ENCODE measurements around the gene GNG2. TPM values are rescaled to one million over a fixed set of nuclear protein-coding genes. Genes with fewer than 3 reads are reported as not detected.

The GNG2 gene
- total and polyA plus RNA-seq, 7 experiments from 2014 or later = 62.1 to 199 (median 117) TPM

DNA sequence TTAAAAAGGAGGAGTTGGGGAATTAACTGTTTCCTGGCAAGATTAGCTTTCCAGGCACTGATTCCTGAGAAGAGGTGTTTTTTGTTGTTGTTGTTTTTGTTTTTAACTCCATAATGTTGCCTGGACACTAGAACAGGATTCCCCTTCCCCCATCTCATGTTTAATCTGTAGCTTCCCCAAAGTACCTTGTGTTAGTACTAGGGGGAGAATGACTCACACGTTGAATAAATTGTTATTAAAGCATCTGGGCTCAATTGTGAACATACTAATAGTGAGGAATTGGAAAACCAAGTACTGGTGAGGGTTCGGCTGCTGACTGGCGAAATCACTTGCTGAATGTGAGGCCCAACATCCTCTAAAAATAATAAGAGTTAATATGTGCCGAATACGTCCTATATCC lies 1.3 kb upstream of the GNG2 start:
- no peaks in the 10 kb centered on the region for H3K9me3 ChIP-seq (ENCODE audit: control insufficient read depth in 2 of 3, low read length in 3 of 3)
- no peaks in the 10 kb centered on the region for H3K36me3 ChIP-seq (ENCODE audit: control insufficient read depth in 2 of 3, insufficient read depth in 3 of 3, low read length in 3 of 3)
- POLR2A ChIA-PET = interaction anchor here (0.5 to 5.4 kb wide), 4 partner anchors 10 to 119 kb away, joined by 3 to 83 read pairs (median 3); no protein-coding TSS in a partner anchor
- CTCF ChIA-PET = interaction anchor here (1.2 kb wide), 1 partner anchor 12 kb away, joined by 5 read pairs; no protein-coding TSS in a partner anchor
- Mint-ChIP-seq H3K9me3 (peaks cover 0 to 9% (median 0%) of the 10 kb centered on the region in 11 donors), H3K4me1 (peaks cover 36 to 71% (median 66%) of the 10 kb centered on the region in 7 donors), H3K27ac (peak overlapping the region; percentile 88 to 99 (median 96)), H3K4me3 (peak overlapping the region in 8 of 10 donors; percentile 46 to 99 (median 92)), H3K27me3 (no peaks in the 10 kb centered on the region), H3K36me3 (peaks cover 0 to 36% (median 0%) of the 10 kb centered on the region in 5 donors)
- no peaks in the 10 kb centered on the region for H3K27me3 ChIP-seq (ENCODE audit: control insufficient read depth in 2 of 2, insufficient read depth in 2 of 2, low read length in 2 of 2)
- no peak for ATAC-seq
- DNase-seq = no peak
- no peak overlapping the region for H3K4me3 ChIP-seq (ENCODE audit: low read length)
- peak overlapping the region; percentile 90 for H3K27ac ChIP-seq (ENCODE audit: low read depth, low read length)
- H3K4me1 ChIP-seq (ENCODE audit: control insufficient read depth in 2 of 2, insufficient read depth in 2 of 2, low read length in 2 of 2) = peaks cover 17 to 39% of the 10 kb centered on the region in 2 donors
- intact Hi-C loops (cut with micrococcal nuclease) = no loop called here

DNA sequence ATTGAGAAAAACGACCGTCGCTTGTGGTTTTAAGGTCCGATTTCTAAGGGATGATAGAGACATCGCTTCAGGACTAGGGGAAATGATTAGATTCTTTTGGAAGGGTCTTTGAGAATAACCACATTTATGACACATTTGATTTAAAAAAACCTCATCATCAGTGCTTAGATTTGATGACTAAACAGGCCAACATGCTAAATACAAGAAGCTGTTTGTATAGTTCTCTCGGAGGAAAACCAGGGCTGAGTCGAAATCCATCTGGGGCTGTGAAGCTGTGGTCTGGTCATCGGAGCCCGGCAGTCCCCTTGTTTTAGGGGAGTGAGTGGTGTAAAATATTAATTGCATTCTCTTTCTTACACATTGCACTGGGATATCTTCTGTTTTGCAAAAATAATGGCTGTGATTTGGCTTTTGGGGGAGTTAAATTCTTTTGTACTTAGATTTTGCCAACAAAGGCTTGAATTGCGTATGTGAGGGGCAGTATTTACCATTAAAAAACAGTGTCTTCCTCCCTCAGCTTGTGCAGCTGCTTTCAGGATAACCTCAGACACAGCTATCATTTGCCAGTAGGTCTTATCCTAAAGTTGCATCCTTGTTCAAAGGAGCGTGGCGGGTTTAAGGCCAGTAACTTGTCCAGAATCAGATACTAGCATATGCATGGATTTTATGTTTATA lies 550 bp downstream of the GNG2 start:
- H3K9me3 Mint-ChIP-seq = peaks cover 0 to 6% (median 0%) of the 10 kb centered on the region in 11 donors
- Histone ChIP-seq H3K4me3 (ENCODE audit: low read length) (peak overlapping the region; percentile 65), H3K9me3 (ENCODE audit: control insufficient read depth in 2 of 3, low read length in 3 of 3) (no peaks in the 10 kb centered on the region), H3K36me3 (ENCODE audit: control insufficient read depth in 2 of 3, insufficient read depth in 3 of 3, low read length in 3 of 3) (no peaks in the 10 kb centered on the region), H3K4me1 (ENCODE audit: control insufficient read depth in 2 of 2, insufficient read depth in 2 of 2, low read length in 2 of 2) (peaks cover 35 to 51% of the 10 kb centered on the region in 2 donors), H3K27ac (ENCODE audit: low read depth, low read length) (peak overlapping the region; percentile 90), H3K27me3 (ENCODE audit: control insufficient read depth in 2 of 2, insufficient read depth in 2 of 2, low read length in 2 of 2) (no peaks in the 10 kb centered on the region)
- peaks cover 42 to 71% (median 59%) of the 10 kb centered on the region in 7 donors for H3K4me1 Mint-ChIP-seq
- H3K4me3 Mint-ChIP-seq = peak overlapping the region; percentile 89 to 99 (median 96)
- ChIA-PET POLR2A (interaction anchor here (0.7 to 5.4 kb wide), 16 partner anchors 8 to 1068 kb away, joined by 3 to 83 read pairs (median 4); no protein-coding TSS in a partner anchor), CTCF (interaction anchor here (0.6 to 2.1 kb wide), 7 partner anchors 14 to 117 kb away, joined by 3 to 10 read pairs (median 3); no protein-coding TSS in a partner anchor)
- ATAC-seq (peak; percentile 24), DNase-seq (no peak)
- H3K27ac Mint-ChIP-seq = peak overlapping the region; percentile 88 to 99 (median 96)
- intact Hi-C loops (cut with micrococcal nuclease) = loop anchor here (1.0 to 10.0 kb wide), 17 partner anchors 7 to 1889 kb away; partner anchors contain the start of genes PTGER2 (in 2 of the 2), GPR137C (in 1 of the 2), RTRAF (in 1 of the 2) and TMX1 (in 1 of the 2)
- no peaks in the 10 kb centered on the region for H3K27me3 Mint-ChIP-seq
- peaks cover 0 to 32% (median 0%) of the 10 kb centered on the region in 5 donors for H3K36me3 Mint-ChIP-seq

- no peaks in the 10 kb centered on the region for H3K9me3 ChIP-seq (ENCODE audit: control insufficient read depth in 2 of 3, low read length in 3 of 3)
- Mint-ChIP-seq H3K9me3 (no peaks in the 10 kb centered on the region), H3K27me3 (no peaks in the 10 kb centered on the region), H3K36me3 (peaks cover 0 to 25% (median 0%) of the 10 kb centered on the region in 5 donors), H3K4me1 (peaks cover 35 to 62% (median 54%) of the 10 kb centered on the region in 7 donors), H3K4me3 (peak overlapping the region; percentile 89 to 99 (median 96)), H3K27ac (peak overlapping the region; percentile 88 to 99 (median 96))
- DNase-seq (no peak), ATAC-seq (no peak)
- CTCF ChIA-PET = interaction anchor here (1.4 to 2.1 kb wide), 2 partner anchors 17 to 116 kb away, joined by 4 to 10 read pairs; no protein-coding TSS in a partner anchor
- POLR2A ChIA-PET = interaction anchor here (0.6 to 5.4 kb wide), 9 partner anchors 11 to 205 kb away, joined by 3 to 83 read pairs (median 3); no protein-coding TSS in a partner anchor
- peak overlapping the region; percentile 90 for H3K27ac ChIP-seq (ENCODE audit: low read depth, low read length)
- H3K4me3 ChIP-seq (ENCODE audit: low read length) = peak overlapping the region; percentile 65
- intact Hi-C loops (cut with micrococcal nuclease) = loop anchor here (1.0 to 10.0 kb wide), 8 partner anchors 22 to 1890 kb away; partner anchors contain the start of genes PTGER2 (in 2 of the 2), GPR137C (in 1 of the 2), TMX1 (in 1 of the 2) and TXNDC16 (in 1 of the 2)
- peaks cover 46 to 58% of the 10 kb centered on the region in 2 donors for H3K4me1 ChIP-seq (ENCODE audit: control insufficient read depth in 2 of 2, insufficient read depth in 2 of 2, low read length in 2 of 2)
- no peaks in the 10 kb centered on the region for H3K27me3 ChIP-seq (ENCODE audit: control insufficient read depth in 2 of 2, insufficient read depth in 2 of 2, low read length in 2 of 2)
- H3K36me3 ChIP-seq (ENCODE audit: control insufficient read depth in 2 of 3, insufficient read depth in 3 of 3, low read length in 3 of 3) = no peaks in the 10 kb centered on the region
Measured at GRCh38 chr14:51862176-51862796, 1.9 kb downstream of the GNG2 start.

GRCh38 chr14:51862860-51863259 lies 2.4 kb downstream of the GNG2 start:
- CTCF ChIA-PET = interaction anchor here (1.4 kb wide), 1 partner anchor 17 kb away, joined by 4 read pairs; no protein-coding TSS in a partner anchor
- DNase-seq (no peak), ATAC-seq (no peak)
- Histone ChIP-seq H3K4me3 (ENCODE audit: low read length) (peak overlapping the region; percentile 65), H3K27ac (ENCODE audit: low read depth, low read length) (peak overlapping the region; percentile 90), H3K9me3 (ENCODE audit: control insufficient read depth in 2 of 3, low read length in 3 of 3) (no peaks in the 10 kb centered on the region), H3K36me3 (ENCODE audit: control insufficient read depth in 2 of 3, insufficient read depth in 3 of 3, low read length in 3 of 3) (no peaks in the 10 kb centered on the region), H3K27me3 (ENCODE audit: control insufficient read depth in 2 of 2, insufficient read depth in 2 of 2, low read length in 2 of 2) (no peaks in the 10 kb centered on the region), H3K4me1 (ENCODE audit: control insufficient read depth in 2 of 2, insufficient read depth in 2 of 2, low read length in 2 of 2) (peaks cover 50 to 61% of the 10 kb centered on the region in 2 donors)
- peak overlapping the region; percentile 89 to 99 (median 96) for H3K4me3 Mint-ChIP-seq
- no peaks in the 10 kb centered on the region for H3K9me3 Mint-ChIP-seq
- peaks cover 0 to 23% (median 0%) of the 10 kb centered on the region in 5 donors for H3K36me3 Mint-ChIP-seq
- H3K27me3 Mint-ChIP-seq = no peaks in the 10 kb centered on the region
- H3K27ac Mint-ChIP-seq = peak overlapping the region; percentile 88 to 99 (median 96)
- POLR2A ChIA-PET = interaction anchor here (0.8 to 2.6 kb wide), 3 partner anchors 21 to 38 kb away, joined by 3 to 22 read pairs (median 5); no protein-coding TSS in a partner anchor
- intact Hi-C loops (cut with micrococcal nuclease) = loop anchor here (1.0 to 10.0 kb wide), 8 partner anchors 21 to 1891 kb away; partner anchors contain the start of genes PTGER2 (in 2 of the 2), GPR137C (in 1 of the 2), TMX1 (in 1 of the 2) and TXNDC16 (in 1 of the 2)
- H3K4me1 Mint-ChIP-seq = peaks cover 30 to 56% (median 48%) of the 10 kb centered on the region in 7 donors

DNA sequence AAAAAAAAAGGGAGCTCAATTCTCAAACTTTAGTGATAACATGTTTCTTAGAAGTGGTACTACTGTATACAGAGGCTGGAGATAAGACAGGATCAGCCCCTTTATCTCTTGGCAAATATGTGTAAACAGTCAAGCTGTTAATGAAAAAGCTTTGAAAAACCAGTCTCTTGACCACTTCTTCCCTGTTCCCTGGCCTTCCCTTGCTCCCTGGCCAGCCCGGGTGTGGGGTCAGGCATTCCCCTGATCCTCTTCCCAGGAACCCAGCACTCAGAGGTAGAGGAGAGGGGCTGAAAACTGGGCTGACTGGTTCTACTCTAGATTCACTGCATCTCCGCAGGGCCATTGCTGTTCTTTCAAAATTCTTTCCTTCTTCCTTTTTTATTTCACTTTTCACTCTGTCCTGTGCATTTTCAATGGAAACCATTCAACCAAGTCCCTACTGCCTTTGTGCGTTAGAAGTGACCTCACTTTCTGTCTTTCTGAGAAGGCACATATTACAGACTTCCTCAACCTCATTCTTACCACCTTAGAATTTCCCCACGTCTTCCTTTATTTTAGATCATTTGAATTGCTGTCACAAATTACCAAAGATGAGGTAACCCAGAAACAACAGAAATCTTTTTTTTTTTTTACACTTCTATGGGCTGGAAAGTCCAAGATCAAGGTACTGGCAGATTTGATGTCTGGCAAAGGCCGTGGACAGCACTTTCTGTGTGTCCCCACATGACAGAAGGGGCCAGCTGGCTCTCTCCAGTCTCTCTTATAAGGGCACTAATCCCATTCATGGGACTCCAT lies 5.7 kb downstream of the GNG2 start:
- POLR2A ChIA-PET = interaction anchor here (1.3 to 2.0 kb wide), 2 partner anchors 19 to 40 kb away, joined by 3 to 8 read pairs; no protein-coding TSS in a partner anchor
- Mint-ChIP-seq H3K27ac (peak overlapping the region in 1 of 9 donors; percentile 11), H3K36me3 (peaks cover 0 to 20% (median 0%) of the 10 kb centered on the region in 5 donors), H3K27me3 (no peaks in the 10 kb centered on the region), H3K4me1 (peaks cover 16 to 44% (median 28%) of the 10 kb centered on the region in 7 donors), H3K9me3 (no peaks in the 10 kb centered on the region), H3K4me3 (peak overlapping the region in 2 of 10 donors; percentile 10 to 27)
- intact Hi-C loops (cut with micrococcal nuclease) = loop anchor here (1.0 to 10.0 kb wide), 6 partner anchors 7 to 621 kb away; partner anchors contain the start of genes PTGER2 (in 2 of the 2), RTRAF (in 1 of the 2) and TMX1 (in 1 of the 2)
- Histone ChIP-seq H3K4me3 (ENCODE audit: low read length) (no peak overlapping the region), H3K4me1 (ENCODE audit: control insufficient read depth in 2 of 2, insufficient read depth in 2 of 2, low read length in 2 of 2) (peaks cover 57 to 63% of the 10 kb centered on the region in 2 donors), H3K27ac (ENCODE audit: low read depth, low read length) (peak overlapping the region; percentile 50), H3K36me3 (ENCODE audit: control insufficient read depth in 2 of 3, insufficient read depth in 3 of 3, low read length in 3 of 3) (peaks cover 0 to 3% (median 0%) of the 10 kb centered on the region in 3 experiments), H3K9me3 (ENCODE audit: control insufficient read depth in 2 of 3, low read length in 3 of 3) (no peaks in the 10 kb centered on the region), H3K27me3 (ENCODE audit: control insufficient read depth in 2 of 2, insufficient read depth in 2 of 2, low read length in 2 of 2) (no peaks in the 10 kb centered on the region)
- peak in 3 of 9 donors; percentile 33 to 44 (median 37) for DNase-seq
- CTCF ChIA-PET = no interaction called here
- peak; percentile 72 for ATAC-seq
